Skin of body (tissue), 2 donors: ENCODE measurements around the gene TMEM231. TPM values are rescaled to one million over a fixed set of nuclear protein-coding genes. Genes with fewer than 3 reads are reported as not detected.
"Not testable (repeated sequence)": the region's sequence is repeated elsewhere in the genome, so short reads cannot be mapped to it uniquely, and the experiment has no call there.

Source experiments
- DNase-seq: peaks from one replicate; lab custom pipeline; 2025; lab: John Stamatoyannopoulos, UW
- total RNA-seq: library from RNA; depleted of rRNA; stranded (reverse); fragments of >200 nt; gene quantifications from one replicate; pipeline ENCODE4 v1.2.3, GENCODE V29; 2014

TMEM231 gene, protein sequence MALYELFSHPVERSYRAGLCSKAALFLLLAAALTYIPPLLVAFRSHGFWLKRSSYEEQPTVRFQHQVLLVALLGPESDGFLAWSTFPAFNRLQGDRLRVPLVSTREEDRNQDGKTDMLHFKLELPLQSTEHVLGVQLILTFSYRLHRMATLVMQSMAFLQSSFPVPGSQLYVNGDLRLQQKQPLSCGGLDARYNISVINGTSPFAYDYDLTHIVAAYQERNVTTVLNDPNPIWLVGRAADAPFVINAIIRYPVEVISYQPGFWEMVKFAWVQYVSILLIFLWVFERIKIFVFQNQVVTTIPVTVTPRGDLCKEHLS
- 6.8 TPM for total RNA-seq

DNA sequence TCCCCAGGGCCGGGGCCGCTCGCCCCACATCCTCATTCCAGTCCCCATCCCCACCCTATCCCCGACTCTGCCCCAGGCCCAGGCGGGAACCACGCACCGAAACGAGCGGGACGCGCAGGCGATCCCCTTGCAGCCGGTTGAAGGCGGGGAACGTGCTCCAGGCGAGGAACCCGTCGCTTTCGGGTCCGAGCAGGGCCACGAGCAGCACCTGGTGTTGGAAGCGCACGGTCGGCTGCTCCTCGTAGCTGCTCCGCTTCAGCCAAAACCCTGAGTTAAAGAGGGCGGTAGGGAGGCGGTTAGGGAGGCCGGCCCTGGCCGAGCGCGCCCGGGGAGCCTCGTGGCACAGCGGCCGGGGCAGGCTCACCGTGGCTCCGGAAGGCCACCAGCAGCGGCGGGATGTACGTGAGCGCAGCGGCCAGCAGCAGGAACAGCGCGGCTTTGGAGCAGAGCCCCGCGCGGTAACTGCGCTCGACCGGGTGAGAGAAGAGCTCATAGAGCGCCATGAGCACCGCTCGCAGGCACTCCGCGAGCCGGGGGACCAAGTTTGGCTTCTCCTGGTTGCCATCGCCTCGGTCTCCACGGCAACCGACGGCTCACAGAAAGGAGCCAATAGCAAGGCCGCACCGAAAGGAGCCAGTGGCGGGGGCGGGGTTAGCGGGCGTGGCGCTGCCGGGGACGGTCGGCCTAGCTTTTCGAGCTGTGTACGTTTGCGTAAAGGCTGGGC lies at the start of gene TMEM231:
TMEM231 (minus strand) TSS at position 546 of the 724 bp plus-strand sequence; CDS start at position 503, 43 bp downstream.
- DNase-seq, result peak; percentile 87

DNA sequence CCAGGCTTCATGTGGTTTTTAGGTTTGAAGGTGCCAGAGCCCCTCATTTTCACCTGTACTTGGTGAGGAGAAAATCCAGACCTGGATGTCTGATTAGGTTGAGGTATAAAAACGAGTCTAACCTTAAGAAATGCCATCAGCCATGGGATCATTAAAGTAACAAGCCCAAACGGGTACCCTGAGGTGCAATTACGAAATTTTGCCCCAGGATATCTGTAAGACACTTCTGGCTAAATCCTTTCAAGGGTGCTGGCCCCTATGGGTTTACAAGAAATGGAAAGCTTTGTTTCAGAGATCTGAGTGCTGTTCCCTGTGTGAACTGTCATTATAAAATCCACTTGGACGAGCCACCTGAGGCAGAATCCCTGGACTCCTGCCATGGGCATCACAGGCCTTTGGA lies 47.2 kb upstream of the TMEM231 start:
- no peak for DNase-seq

DNA sequence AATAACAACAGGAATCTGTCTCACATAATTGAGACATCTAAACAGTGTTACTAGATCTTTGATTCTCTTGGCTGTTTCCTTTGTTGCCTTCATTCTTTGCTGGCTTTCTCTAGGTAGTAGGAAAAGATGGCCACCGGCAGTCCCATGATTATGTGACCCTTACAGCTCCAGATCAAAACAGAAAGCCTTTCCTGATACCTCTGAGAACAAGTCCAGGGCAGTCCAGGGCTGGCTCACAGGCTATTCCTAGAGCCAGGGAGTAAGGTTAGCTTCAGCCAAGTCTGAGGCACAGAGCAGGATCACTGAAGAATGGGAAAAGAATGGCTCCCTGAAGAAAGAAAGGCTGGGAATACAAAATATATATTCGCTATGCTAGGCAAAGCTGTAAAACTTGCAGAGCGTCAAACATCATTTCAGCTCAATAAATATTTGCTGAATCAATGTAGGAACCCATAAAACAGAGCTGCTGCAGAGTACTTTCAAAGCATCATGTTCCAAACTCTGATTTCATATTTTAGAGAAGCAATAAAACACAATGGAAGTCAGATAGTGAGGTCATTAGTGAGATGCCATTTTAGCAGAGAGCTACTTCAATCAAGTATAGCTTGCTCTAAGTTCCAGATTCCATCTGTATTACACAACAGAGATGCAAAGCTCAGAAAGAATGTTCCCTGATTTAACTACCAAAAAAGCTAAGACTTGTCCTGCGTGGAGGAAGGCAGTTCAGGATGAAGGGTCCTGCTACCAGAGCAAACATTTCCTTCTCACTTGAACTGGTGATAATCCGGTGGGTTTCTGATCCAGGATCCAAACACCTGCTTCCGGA lies 43.6 kb upstream of the TMEM231 start:
- DNase-seq, result no peak

DNA sequence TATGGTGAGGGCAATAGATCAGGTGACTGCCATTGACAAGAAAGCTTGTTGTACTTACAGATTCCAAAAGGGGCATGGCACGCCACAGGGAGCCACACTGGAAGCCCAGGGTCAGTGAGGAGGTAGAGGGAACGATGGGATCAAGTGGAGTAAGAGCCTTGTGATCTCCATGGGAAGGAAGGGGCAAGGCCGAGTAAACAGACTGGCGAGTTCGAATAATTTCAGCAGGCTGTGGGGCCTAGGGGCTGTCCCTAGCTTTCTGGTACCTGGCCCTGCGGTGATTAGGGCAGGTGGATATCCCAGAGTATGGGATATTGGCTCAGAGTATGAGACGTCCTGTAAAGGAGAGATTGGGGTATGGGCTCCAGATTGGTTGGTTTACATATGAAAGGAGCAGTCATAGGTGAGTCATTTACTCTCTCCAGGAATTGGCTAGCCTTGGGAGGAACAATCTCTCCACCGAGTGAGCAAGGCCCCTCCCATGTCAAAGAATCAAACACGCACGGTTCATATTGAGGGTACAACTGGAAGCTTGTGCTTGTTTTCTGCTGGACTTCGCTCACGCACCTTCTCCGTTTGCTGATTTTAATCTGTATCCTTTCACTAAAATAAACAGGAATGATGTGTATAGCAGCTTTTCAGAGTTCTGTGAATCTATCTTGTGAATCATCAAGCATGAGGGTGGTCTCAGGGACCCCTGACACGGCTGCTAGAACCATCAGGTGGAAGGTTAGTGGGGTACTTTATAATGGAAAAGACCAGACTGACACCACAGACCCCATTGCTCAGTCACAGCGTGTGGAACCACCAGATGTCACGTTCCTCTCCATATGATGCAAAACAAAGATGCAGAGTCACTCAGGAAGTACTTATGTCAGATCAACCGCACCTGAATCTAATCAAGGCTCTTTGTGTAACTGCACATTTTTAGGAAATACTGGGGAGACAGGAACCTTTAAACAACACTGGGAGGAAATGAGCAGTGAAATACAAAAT lies 38.1 kb upstream of the TMEM231 start:
- DNase-seq, result peak; percentile 28

DNA sequence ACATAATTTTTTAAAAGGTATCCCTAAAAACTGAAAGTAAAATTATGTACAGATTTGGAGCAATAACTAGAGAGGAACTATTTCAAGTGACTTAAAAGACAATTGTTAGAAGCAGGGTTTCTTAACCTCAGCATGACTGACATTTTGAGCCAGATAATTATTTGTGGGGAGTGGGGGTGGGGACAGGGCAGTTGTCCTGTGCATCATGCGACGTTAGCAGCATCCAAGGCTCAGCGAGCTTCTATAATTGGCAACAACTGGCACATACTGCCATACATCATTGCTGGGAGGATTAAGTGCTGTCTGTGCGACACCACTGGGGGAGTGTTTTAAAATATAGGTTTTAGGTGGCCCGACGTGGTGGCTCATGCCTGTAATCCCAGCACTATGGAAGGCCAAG lies 37.3 kb upstream of the TMEM231 start:
- no peak for DNase-seq

DNA sequence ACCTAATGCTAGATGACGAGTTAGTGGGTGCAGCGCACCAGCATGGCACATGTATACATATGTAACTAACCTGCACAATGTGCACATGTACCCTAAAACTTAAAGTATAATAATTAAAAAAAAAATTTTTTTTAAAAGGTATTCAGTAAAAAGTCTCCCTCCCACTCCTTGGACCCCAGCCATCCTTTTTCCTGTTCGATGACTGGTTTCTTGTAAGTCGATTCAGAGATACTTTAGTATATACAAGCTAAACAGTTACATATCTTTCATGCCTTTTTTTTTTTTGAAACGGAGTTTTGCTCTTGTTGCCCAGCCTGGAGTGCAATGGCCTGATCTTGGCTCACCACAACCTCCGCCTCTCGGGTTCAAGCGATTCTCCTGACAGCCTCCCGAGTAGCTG lies 35.9 kb upstream of the TMEM231 start:
- not testable (repeated sequence) for DNase-seq

DNA sequence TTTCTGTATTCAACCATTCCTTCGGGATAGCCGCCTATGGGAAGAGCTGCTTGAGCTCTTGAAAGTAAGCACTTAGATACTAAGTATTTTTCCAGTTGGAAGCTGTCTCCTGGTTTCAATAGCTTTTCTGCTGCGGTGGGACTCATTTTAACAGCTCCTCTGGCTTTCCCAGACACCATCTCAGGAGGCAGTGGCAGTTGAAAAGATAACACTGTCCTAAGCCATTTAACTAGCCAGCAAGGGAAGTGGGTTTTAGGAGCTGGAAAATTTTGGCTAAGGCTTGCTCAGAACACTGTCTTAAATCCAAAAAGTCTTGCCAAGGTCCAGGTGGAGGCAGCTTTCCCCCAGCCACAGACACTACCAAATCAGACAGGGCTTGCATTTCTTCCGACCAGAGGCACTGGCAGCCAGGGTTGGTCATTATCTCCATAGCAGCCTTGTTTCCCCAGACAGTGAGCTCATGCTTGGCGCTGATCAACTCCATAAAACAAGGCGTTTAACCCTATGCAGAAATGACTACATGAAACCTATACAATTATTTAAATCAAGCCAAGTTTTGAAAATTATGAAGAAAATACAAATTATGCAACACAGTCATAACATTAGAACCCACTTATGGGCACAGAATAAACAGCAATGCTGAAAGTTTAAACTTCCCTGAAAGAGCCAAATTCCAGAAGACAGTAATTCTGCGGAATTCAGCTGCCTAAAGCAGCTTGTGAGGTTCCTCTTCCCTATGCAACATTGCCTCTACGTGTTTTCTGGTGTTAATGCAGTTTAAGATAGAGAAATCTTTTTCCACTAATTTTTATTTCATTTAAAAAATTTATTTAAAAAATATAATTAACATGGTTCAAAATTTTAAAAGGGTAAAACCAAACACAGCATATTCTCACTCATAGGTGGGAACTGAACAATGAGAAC lies 35.1 kb upstream of the TMEM231 start:
- peak; percentile 87 for DNase-seq

DNA sequence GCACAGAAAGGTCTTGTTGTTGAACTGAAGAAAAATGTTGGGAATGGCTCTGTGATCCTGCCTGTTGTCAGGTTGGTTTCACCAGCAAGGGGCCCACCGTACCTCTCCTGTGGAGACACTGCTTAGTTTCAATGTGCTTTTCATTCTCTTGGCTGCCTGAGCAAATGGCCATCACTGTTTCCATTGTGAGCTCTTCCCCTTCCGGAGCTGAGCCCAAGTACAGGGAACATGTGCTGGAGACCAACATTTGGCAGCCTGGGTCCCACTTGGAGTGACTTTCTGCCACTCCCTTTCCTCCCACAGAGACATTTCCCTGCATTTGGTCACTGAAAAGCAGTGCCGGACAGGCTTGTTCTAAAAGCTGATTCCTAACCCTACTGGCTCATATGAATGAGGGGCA lies 33.3 kb upstream of the TMEM231 start:
- DNase-seq, result peak; percentile 50

DNA sequence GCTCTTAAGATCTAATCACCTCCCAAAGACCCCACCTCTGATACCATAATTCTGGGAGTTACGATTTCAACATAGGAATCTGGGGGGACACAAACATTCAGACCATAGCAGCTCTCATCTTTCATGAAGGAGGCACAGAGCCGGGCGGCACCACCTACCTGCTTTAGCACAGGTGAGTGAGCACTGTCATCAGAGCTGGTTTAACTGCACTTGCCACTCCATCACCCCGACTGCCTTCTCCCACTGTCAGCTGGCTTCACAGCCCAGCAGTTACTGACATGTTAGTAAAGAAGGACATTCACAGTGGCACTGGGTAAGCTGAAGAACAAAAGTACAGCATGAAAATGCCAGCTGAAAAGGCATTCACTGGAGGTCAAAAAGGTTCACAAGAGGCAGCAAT lies 32.7 kb upstream of the TMEM231 start:
- DNase-seq, result no peak

DNA sequence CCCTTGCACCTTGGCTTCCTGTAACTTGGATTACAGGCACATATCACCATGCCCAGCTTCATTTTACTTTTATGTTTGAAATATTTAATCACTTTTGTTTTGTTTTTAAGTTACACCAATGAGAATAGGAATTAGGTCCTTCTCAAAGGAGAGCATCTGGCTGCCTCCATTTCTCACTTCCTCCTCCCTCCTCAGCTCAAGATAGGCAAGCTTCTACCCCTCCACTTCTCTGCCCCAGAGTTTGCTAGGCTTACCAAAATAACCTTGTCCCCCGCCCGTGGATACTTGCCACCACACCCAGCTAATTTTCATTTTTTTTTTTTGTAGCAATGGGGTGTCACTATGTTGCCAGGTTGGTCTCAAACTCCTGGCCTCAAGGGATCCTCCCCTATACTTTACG lies 28.1 kb upstream of the TMEM231 start:
- no peak for DNase-seq

DNA sequence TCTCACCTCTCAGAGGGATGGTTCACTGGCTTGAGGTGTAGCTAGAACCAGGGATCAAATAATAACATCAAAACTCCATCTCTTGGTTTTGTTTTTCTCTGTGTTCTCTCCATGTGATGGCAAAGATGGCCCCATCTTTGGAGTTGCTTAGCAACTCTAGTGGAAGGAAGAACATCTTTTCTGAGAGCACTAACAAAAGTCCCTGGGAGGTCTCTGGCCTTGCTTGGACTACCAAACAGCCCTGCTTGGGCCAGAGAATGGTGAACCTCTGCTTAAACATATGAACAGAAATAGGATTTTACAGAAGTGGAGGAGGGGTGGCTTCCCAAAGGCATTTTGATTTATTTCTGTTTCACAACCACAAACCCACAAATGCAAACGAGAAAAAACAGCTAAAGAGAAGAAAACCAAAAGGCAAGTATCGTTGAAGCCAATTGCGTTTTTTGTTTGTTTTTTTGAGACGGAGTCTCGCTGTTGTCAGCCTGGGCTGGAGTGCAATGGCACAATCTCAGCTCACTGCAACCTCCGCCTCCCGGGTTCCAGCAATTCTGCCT lies 23.3 kb upstream of the TMEM231 start:
- DNase-seq, result no peak

DNA sequence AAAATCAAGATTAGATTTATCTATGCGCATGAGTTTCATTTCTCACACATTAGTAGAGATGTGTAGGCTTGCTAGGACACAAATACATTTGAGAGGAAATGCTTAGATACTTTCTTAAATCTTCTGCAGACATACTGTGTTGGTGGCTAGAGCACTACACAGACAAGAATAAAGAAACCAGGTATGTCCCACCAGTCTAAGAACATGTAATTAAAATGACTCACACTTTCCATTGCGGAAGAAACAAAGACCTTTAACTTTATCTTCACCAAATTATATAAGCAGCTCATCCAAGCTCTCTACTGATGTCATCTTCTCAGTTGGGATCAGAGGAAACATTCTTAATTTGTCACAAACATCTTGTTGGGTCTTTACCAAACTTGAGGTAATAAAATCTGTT lies 22.7 kb upstream of the TMEM231 start:
- no peak for DNase-seq

DNA sequence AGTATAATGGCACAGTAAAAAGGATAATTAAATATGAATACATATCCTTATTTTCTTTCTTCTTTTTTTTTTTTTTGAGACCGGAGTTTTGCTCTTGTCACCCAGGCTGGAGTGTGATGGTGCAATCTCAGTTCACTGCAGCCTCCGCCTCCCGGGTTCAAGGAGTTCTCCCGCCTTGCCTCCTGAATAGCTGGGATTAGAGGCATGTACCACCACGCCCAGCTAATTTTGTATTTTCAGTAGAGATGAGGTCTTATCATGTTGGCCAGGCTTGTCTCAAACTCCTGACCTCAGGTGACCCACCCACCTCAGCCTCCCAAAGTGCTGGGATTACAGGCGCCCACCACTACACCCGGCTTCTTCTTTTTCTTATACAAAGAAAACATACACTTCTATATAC lies 22.2 kb upstream of the TMEM231 start:
- DNase-seq, result no peak

DNA sequence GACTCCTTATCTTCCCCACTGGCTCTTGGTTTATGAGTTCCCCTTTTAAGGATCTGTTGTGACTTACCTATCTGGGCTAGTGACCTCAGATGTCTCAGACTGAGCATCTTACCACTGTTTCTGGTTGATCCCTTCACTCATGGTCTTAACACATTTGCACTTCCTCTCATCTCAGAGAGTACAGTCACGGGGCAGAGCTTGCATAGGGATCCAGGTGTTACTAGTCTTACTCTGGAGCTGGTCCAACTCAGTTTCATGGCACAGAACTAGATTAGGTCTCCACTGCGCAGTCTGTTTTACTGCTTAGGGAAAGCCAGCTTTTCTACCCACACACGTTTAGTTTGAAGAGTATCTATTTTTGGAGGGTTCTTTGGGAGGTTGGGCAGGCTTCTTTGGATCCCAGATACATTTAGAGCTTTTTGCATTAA lies 20.3 kb upstream of the TMEM231 start:
- no peak for DNase-seq

DNA sequence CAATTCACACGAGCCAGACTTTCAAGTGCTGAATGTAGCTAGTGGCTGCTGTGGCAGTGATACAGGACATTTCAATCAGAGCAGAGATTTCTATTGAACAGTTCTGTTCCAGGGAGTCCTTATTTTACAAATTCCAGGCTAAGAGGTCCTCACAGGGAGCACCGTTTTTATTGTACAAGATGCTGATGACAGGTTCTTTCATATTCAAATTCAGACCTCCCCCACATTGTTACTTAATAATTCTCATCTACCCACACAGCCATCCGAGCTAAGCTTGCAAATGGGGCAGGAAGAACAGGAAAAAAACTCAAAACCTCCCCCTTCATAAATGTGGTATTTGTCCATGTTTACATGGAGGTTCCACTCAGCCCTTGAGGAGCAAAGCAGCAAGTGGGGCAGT lies 19.9 kb upstream of the TMEM231 start:
- no peak for DNase-seq

DNA sequence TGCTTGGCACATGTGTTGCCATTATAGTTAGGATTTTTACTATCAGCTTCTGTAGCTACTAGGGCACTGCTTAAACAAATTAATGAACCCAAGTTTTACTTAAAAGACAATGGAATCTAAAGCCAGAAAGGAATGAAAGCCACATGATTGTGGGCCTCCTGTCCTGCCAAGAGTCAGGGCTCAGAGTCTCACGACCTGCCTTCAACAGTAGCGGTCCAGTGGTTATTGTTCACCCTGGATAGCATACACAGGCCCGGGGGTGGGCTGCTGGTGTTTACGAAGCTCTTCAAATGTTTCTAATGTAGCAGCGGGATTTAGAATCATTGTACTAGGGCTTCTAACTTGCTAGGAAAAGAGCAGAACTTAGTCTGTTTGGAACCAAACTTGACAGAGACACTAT lies 17.9 kb upstream of the TMEM231 start:
- DNase-seq, result no peak

DNA sequence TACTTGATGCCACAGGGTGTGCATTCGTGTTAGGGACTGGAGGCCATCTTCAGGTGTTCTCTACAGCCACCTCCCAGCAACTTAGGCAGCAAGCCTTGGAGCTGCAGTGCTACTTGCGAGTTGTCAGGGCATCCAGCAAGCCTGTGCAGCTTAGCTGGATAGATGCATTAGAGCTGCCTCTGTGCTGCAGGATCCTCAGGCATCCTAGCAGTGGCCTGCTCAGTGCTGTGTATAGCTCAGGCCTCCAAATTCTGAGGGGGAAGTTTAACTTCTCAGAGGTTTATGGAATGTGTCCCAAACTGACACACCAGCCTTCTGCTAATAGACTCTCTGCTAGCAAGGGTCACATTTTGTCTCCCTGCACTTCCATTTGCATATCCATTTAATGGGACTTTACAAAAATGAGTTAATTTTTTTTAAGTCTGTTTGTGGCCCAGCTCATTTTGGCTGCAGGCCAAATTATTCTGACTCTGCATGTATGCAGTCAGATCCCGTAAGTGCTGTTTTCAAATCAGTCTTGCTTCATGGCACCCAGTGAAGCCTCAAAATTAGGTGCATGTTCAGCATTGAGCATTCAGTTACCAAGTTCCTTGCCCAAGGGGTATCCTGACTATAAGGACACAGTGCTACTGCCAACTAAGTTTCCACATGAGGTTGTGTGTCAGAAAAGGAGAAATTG lies 17.0 kb upstream of the TMEM231 start:
- no peak for DNase-seq

DNA sequence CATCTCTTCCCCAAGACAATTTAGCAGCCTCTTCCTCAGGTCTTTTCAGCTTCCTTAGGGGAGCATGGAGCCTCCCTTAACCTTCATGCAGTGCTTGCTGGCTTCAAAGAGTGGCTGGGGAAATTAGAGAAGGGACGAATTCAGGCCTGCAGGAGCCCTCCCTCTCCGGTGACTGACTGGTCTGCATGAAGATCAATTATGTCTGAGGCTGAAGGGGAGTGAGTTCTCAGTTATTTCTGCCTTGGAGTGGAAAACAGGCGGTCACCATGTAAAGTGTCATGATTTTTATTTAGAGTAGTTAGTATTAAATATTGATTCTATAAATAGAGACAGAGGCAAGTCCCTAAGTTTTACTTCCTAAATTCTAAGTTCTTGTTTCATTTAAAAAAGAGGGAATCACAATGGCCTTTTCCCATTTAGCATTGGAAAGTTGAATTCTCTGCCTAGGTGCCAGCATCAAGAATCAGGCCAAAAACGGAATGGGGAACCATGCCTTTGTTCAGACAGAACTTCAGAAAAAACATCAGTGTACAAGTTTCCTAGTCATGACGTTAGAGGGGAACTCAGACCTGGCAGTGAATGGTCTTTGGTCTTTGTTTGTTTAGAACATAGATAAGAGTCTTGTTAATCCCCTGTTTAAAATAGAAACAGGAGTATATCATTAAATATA lies 14.5 kb upstream of the TMEM231 start:
- no peak for DNase-seq
